OCI-LY7 (cell line): ENCODE data around the gene SLC5A1.
"Not testable (repeated sequence)": the region's sequence is repeated elsewhere in the genome, so short reads cannot be mapped to it uniquely, and the experiment has no call there.

Source experiments
- CTCF ChIP-seq: fragments of 200-600 bp; sonication (generic); conservative IDR thresholded peaks from 2 replicates; pipeline ENCODE4 v1.5.1; 2014; ENCODE audit warnings: mild to moderate bottlenecking, antibody characterized with exemption, low read length, moderate library complexity, mixed read lengths
- EZH2phosphoT487 ChIP-seq: fragments of 200-600 bp; sonication (generic); IDR thresholded peaks from 2 replicates; pipeline ENCODE4 v1.6.1; 2018; ENCODE audit warnings: low read depth, borderline replicate concordance, mild to moderate bottlenecking, mixed run types, antibody characterized with exemption, low read length, moderate library complexity, mixed read lengths

GRCh38 chr22:32138576-32138975 lies 95.5 kb downstream of the SLC5A1 start:
- not testable (repeated sequence) for TF ChIP-seq CTCF, EZH2phosphoT487
